Mononuclear cell (primary cell): ENCODE results near the gene INTS14. TPM values are rescaled to one million over a fixed set of nuclear protein-coding genes. Genes with fewer than 3 reads are reported as not detected.
A peak's percentile ranks its signal among the peaks of the same experiment; 100 is the strongest.

Experiments
- H3K27me3 ChIP-seq: 2 replicates; pipeline ENCODE4 v1.6.0; 2011; ENCODE audit warnings: low read length, control low read depth; ENCODE audit not compliant: insufficient read depth
- H3K4me1 ChIP-seq: 2 replicates; pipeline ENCODE4 v1.5.1; 2011; ENCODE audit warnings: mild to moderate bottlenecking, low read length, control low read depth; ENCODE audit not compliant: insufficient read depth
- H3K4me3 ChIP-seq: 2 replicates; pipeline ENCODE4 v1.5.1; 2011; ENCODE audit warnings: mild to moderate bottlenecking, low read length, moderate library complexity
- H3K9me3 ChIP-seq: 2 replicates; pipeline ENCODE4 v1.5.1; 2011; ENCODE audit warnings: low read depth, mild to moderate bottlenecking, control low read depth, low read length
- total RNA-seq: library from RNA; depleted of rRNA; stranded (reverse); fragments of >200 nt; gene quantifications from one replicate; pipeline ENCODE4 v1.2.3, GENCODE V29; 2012

The INTS14 gene
- total RNA-seq, result 24.2 TPM

GRCh38 chr15:65610871-65611718 is at the start of gene INTS14:
Gene INTS14 (minus strand): TSS chr15:65611131. CDS start chr15:65607380, 3,751 bp downstream.
- H3K27me3 ChIP-seq, result no peaks in the 10 kb centered on the region
- peak within 1 kb of the TSS; percentile 94 for H3K4me3 ChIP-seq

GRCh38 chr15:65659502-65660052 is 48.6 kb upstream of the INTS14 start:
- Histone ChIP-seq H3K9me3 (no peaks in the 10 kb centered on the region), H3K4me3 (no peak overlapping the region), H3K4me1 (no peaks in the 10 kb centered on the region), H3K27me3 (no peaks in the 10 kb centered on the region)

More at GRCh38 chr15:65610871-65611718, at the start of gene INTS14:
- peaks cover 26% of the 10 kb centered on the region for H3K4me1 ChIP-seq
- no peaks in the 10 kb centered on the region for H3K9me3 ChIP-seq

DNA sequence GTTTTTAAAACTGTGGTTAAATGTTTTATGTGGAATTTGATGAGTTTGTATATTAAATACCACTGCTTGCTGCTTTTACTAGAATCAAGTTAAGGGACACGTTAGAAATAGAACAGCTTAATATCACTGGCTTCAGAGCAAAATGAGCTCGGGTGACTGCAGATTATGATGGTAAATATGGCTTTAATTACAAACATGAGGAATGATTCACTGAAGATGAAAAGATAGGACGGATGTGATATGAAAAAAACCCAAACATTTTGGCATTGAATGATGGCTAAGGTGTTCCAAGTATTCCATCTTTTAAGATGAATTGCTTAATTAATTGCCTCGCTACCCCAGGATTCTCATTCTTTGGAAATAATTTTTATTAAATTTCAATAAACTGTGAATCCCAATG is 44.5 kb upstream of the INTS14 start:
- no peaks in the 10 kb centered on the region for H3K9me3 ChIP-seq
- no peaks in the 10 kb centered on the region for H3K4me1 ChIP-seq
- H3K4me3 ChIP-seq, result no peak overlapping the region
- H3K27me3 ChIP-seq, result no peaks in the 10 kb centered on the region

- Histone ChIP-seq H3K4me3 (no peak overlapping the region), H3K4me1 (no peaks in the 10 kb centered on the region), H3K9me3 (no peaks in the 10 kb centered on the region), H3K27me3 (no peaks in the 10 kb centered on the region)
Observed at GRCh38 chr15:65655026-65655425, 44.1 kb upstream of the INTS14 start.

GRCh38 chr15:65653801-65654521 is 43.0 kb upstream of the INTS14 start:
- no peak overlapping the region for H3K4me3 ChIP-seq
- no peaks in the 10 kb centered on the region for H3K9me3 ChIP-seq
- no peaks in the 10 kb centered on the region for H3K4me1 ChIP-seq
- no peaks in the 10 kb centered on the region for H3K27me3 ChIP-seq

DNA sequence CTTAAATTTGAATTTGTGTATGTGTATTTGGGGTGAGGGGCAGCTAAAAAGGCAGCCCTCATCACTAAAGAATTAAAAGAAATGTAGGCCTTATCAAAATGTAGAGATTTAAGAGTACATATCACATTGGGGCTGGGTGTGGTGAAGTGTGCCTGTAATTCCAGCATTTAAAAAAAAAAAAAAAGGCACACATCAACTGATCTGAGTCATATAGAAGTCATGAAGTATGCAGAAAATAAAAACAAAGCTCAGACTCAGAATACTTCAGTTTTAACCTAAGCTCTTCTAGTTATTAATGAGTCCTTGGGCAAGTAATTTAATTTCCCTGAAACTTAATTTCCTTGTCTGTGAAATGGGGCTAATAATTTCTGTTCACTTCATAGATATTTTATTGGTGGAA is 42.4 kb upstream of the INTS14 start:
- Histone ChIP-seq H3K4me1 (no peaks in the 10 kb centered on the region), H3K4me3 (no peak overlapping the region), H3K9me3 (no peaks in the 10 kb centered on the region), H3K27me3 (no peaks in the 10 kb centered on the region)

DNA sequence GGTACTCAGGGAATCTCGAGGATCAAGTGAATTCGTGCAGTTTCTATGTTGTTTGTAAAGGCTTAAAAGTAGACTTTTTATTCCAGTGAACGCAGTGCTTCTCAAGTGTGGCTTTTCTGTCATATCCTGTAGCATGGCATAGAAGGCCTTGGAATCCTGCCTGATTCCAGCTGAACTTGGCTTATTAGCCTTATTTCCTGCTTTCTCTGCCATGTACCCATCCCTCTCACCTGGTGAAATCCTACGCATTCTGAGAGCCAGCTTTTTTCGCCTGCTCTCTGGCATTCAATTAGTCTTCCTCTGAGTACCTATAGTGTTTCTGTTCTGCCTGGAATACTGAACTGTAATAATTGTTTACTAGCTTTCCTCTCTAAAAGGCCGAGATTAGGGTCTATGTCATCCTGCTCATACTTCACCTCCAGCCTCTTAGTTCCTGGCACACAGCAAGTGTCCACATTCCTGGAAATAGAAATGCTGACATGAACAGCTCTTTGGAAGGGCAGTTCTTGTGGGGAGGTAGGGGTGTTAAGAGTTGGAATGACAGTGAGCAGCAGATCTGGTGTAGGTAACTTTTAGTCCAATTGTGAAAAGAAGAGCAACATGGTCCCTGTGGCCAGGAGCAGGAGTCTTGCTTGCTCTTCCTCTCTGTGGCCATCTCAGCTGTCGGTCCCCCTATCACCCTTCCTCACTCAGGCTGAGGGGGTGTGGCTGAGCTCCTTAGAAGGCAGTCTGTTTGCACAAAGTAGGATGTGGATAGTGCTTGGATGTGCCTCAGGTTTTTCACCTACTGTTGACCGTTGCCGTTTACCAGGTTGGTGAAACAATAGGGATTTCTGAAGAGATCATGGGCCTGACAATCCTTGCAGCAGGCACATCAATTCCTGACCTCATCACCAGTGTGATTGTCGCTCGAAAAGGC is 41.2 kb upstream of the INTS14 start:
- H3K27me3 ChIP-seq, result no peaks in the 10 kb centered on the region
- H3K4me3 ChIP-seq, result no peak overlapping the region
- no peaks in the 10 kb centered on the region for H3K4me1 ChIP-seq
- no peaks in the 10 kb centered on the region for H3K9me3 ChIP-seq

DNA sequence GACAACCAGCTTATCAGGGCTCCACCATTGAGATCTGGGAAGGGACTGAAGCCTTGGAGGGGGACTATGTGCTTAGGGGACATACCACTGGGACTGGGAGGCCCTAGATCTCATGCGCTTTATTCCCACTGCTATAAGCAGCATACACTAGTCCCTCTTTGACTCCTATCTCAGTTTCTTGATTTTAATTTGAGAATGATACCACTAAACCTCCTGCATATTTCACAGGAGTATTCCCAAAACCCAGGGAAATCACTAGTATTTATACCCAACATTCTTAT is 40.1 kb upstream of the INTS14 start:
- H3K27me3 ChIP-seq, result no peaks in the 10 kb centered on the region
- H3K4me3 ChIP-seq, result no peak overlapping the region
- no peaks in the 10 kb centered on the region for H3K9me3 ChIP-seq
- no peaks in the 10 kb centered on the region for H3K4me1 ChIP-seq

- Histone ChIP-seq H3K4me1 (no peaks in the 10 kb centered on the region), H3K27me3 (no peaks in the 10 kb centered on the region), H3K9me3 (no peaks in the 10 kb centered on the region), H3K4me3 (no peak overlapping the region)
Observed at GRCh38 chr15:65650312-65651041, 39.5 kb upstream of the INTS14 start.

- no peaks in the 10 kb centered on the region for H3K9me3 ChIP-seq
- H3K4me3 ChIP-seq, result no peak overlapping the region
- H3K4me1 ChIP-seq, result no peaks in the 10 kb centered on the region
- H3K27me3 ChIP-seq, result no peaks in the 10 kb centered on the region
Observed at GRCh38 chr15:65646486-65646885, 35.6 kb upstream of the INTS14 start.

GRCh38 chr15:65645392-65645791 is 34.5 kb upstream of the INTS14 start:
- Histone ChIP-seq H3K4me3 (no peak overlapping the region), H3K27me3 (no peaks in the 10 kb centered on the region), H3K9me3 (no peaks in the 10 kb centered on the region), H3K4me1 (no peaks in the 10 kb centered on the region)

DNA sequence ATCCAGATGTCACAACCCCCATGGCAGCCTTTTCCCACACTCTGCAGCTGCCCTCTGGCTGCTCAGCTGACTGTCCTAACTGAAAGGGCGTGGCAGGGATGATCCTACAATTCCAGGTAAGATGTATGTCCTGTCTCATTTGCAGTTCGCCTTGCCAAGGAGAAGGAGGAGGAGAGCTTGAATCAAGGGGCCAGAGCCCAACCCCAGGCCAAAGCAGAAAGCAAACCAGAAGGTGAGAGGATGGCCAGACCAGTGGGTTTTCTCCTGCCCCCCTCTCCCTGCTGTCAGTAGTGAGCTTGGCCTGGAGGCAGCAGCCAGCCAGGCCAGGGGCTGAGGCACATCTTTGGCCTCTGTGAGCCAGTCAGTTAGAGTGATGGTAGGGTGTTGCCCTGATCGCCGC is 33.4 kb upstream of the INTS14 start:
- Histone ChIP-seq H3K4me1 (no peaks in the 10 kb centered on the region), H3K9me3 (no peaks in the 10 kb centered on the region), H3K4me3 (no peak overlapping the region), H3K27me3 (no peaks in the 10 kb centered on the region)

GRCh38 chr15:65642594-65642993 is 31.7 kb upstream of the INTS14 start:
- no peaks in the 10 kb centered on the region for H3K4me1 ChIP-seq
- no peaks in the 10 kb centered on the region for H3K9me3 ChIP-seq
- H3K4me3 ChIP-seq, result no peak overlapping the region
- no peaks in the 10 kb centered on the region for H3K27me3 ChIP-seq

DNA sequence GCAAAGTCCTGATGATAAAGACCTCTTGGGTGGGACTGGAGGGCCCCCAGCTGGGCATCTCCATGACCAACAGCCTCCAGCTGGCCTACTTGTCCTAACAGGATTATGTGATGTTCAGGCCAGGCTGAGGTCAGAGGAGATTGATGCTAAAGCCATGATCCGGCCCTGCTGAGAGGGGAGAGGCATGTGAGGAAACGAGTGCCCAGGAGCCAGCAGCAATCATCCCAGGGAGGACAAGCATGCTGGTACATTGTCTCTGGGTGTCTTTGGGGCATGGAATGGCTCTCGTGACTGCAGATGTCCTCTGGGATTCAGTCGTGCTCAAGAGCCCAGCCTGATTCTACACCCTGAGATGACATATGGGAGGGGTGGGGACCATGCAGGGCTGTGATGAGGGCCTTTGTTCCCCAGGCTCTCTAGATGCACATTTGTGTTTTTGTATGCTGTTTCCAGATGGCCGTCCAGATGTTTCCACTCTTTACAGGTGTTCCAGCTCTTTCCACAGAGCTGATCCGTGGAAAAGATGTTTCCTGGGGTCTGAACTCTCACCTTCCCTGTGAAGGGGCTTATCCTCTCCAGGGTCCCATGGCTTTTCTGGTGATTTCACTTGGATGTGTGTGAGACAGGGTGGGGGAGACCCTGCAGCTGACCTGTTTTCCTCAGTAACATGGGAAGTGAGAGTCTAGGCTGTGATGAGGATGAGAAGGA is 31.0 kb upstream of the INTS14 start:
- Histone ChIP-seq H3K4me1 (no peaks in the 10 kb centered on the region), H3K27me3 (no peaks in the 10 kb centered on the region), H3K4me3 (no peak overlapping the region), H3K9me3 (no peaks in the 10 kb centered on the region)
